Activated CD8-positive, alpha-beta memory T cell treated with anti-CD3 and anti-CD28 coated beads for 1 hour (primary cell): ENCODE data around the gene AADACL2.
"Not testable (repeated sequence)": the region's sequence is repeated elsewhere in the genome, so short reads cannot be mapped to it uniquely, and the experiment has no call there.

Experiments
- DNase-seq, 2 donors: peaks; one replicate each; pipeline ENCODE4 v3.0.0-alpha.2; 2020; ENCODE audit warnings: low read depth in 1 of 2; ENCODE audit errors: extremely low read depth in 1 of 2

AADACL2 gene

GRCh38 chr3:151764699-151765098 lies 31.0 kb downstream of the AADACL2 start:
- DNase-seq, result not testable (repeated sequence)

GRCh38 chr3:151765685-151766084 lies 32.0 kb downstream of the AADACL2 start:
- DNase-seq, result no peak

- DNase-seq, result no peak
These were observed 32.7 kb downstream of the AADACL2 start for GRCh38 chr3:151766454-151766853.

GRCh38 chr3:151768393-151768930 lies 34.7 kb downstream of the AADACL2 start:
- no peak for DNase-seq

GRCh38 chr3:151769175-151769574 lies 35.4 kb downstream of the AADACL2 start:
- DNase-seq, result no peak

GRCh38 chr3:151770956-151771355 lies 37.2 kb downstream of the AADACL2 start:
- DNase-seq, result no peak

- no peak for DNase-seq
These were observed 39.2 kb downstream of the AADACL2 start for GRCh38 chr3:151772825-151773480.

- DNase-seq, result no peak
These were observed 40.5 kb downstream of the AADACL2 start for GRCh38 chr3:151774235-151774634.

GRCh38 chr3:151774910-151775309 lies 41.2 kb downstream of the AADACL2 start:
- no peak for DNase-seq

- DNase-seq, result no peak
These were observed 41.9 kb downstream of the AADACL2 start for GRCh38 chr3:151775314-151776258.

GRCh38 chr3:151776259-151776740 lies 42.6 kb downstream of the AADACL2 start:
- DNase-seq, result no peak

GRCh38 chr3:151777880-151778279 lies 44.2 kb downstream of the AADACL2 start:
- DNase-seq, result no peak

- DNase-seq, result no peak
These were observed 53.9 kb downstream of the AADACL2 start for GRCh38 chr3:151787626-151788025.

- DNase-seq, result no peak
These were observed 54.7 kb downstream of the AADACL2 start for GRCh38 chr3:151788401-151788800.

GRCh38 chr3:151789853-151790463 lies 56.2 kb downstream of the AADACL2 start:
- DNase-seq, result no peak

GRCh38 chr3:151790763-151791162 lies 57.0 kb downstream of the AADACL2 start:
- DNase-seq, result not testable (repeated sequence)

- DNase-seq, result no peak
These were observed 58.7 kb downstream of the AADACL2 start for GRCh38 chr3:151792411-151792810.

- DNase-seq, result no peak
These were observed 59.9 kb downstream of the AADACL2 start for GRCh38 chr3:151793636-151794035.

- DNase-seq, result no peak
These were observed 60.4 kb downstream of the AADACL2 start for GRCh38 chr3:151794080-151794479.

- DNase-seq, result no peak
These were observed 61.5 kb downstream of the AADACL2 start for GRCh38 chr3:151795276-151795675.

GRCh38 chr3:151796105-151796680 lies 62.5 kb downstream of the AADACL2 start:
- no peak for DNase-seq
